ENCODE data around the gene PEX14. TPM values are rescaled to one million over a fixed set of nuclear protein-coding genes. Genes with fewer than 3 reads are reported as not detected.
A peak's percentile ranks its signal among the peaks of the same experiment; 100 is the strongest.

Gene PEX14
- total and polyA plus RNA-seq, 11 donors = 14.9 to 28.7 (median 20.4) TPM

- Histone ChIP-seq H3K27me3 (no peaks in the 10 kb centered on the region), H3K4me1 (peaks cover 0 to 18% (median 0%) of the 10 kb centered on the region in 12 donors), H3K9me3 (no peaks in the 10 kb centered on the region), H3K36me3 (peaks cover 2 to 33% (median 27%) of the 10 kb centered on the region in 9 donors), H3K4me3 (peak overlapping the region in 1 of 12 donors; percentile 22), H3K27ac (peak overlapping the region in 1 of 12 donors; percentile 20)
- intact Hi-C loops (cut with DNase I) = no loop called here
- TF ChIP-seq, protein P1, sequence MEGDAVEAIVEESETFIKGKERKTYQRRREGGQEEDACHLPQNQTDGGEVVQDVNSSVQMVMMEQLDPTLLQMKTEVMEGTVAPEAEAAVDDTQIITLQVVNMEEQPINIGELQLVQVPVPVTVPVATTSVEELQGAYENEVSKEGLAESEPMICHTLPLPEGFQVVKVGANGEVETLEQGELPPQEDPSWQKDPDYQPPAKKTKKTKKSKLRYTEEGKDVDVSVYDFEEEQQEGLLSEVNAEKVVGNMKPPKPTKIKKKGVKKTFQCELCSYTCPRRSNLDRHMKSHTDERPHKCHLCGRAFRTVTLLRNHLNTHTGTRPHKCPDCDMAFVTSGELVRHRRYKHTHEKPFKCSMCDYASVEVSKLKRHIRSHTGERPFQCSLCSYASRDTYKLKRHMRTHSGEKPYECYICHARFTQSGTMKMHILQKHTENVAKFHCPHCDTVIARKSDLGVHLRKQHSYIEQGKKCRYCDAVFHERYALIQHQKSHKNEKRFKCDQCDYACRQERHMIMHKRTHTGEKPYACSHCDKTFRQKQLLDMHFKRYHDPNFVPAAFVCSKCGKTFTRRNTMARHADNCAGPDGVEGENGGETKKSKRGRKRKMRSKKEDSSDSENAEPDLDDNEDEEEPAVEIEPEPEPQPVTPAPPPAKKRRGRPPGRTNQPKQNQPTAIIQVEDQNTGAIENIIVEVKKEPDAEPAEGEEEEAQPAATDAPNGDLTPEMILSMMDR (IDR thresholded peaks at IDR 0.05) = no peak
- 64 to 84% (median 70%) methylated on average over 9 of the region's 9 CpGs for WGBS, 4 donors
- peak in 1 of 5 donors; percentile 3 for DNase-seq
- no peak for ATAC-seq
Observed at GRCh38 chr1:10457875-10458274, 16.9 kb upstream of the PEX14 start.

DNA sequence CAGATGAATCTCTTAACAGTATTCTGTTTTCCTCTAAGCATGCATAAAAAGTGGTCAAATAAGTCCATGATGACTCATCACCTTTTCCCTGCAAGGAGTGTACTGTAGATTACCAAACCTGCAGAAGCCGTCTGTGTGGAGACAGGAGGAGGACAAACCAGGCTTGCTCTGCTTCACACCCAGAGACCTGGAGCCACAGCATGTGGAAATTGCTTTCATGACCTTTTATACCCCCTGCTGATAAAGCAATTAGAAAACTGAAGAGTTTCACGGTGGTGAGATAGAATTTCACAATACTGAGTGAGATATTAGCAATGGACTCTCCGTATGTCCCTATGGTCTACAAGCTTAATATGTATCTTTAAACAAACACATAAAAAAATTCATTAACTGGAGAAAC is 15.6 kb upstream of the PEX14 start:
- intact Hi-C loops (cut with DNase I) = no loop called here
- no peak for ATAC-seq

DNA sequence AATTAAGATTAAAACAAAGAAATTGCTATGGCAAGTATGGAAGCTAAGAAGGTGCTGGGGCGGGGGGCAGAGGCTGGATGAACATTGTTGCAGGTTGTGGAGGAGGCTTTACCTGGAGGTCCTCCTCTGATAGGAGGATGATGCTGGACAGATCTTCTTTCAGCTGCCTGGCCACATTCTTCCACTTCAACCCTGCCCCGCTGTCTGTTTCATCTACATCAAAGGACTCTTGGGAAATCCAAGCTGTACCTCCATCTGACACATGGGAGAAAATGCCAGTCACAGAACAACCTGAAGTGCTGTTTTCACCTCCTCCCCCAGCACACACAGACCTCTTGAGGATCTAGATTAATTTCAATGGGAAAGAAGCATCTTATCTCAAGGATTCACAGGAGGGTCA is 7.7 kb upstream of the PEX14 start:
- DNase-seq (peak in 1 of 5 donors; percentile 0), ATAC-seq (no peak)
- H3K27me3 ChIP-seq = no peaks in the 10 kb centered on the region
- no peaks in the 10 kb centered on the region for H3K9me3 ChIP-seq
- TF ChIP-seq, protein P1 (IDR thresholded peaks at IDR 0.05) = no peak
- no peak for TF ChIP-seq POLR2A (IDR thresholded peaks at IDR 0.05)
- intact Hi-C loops (cut with DNase I) = loop anchor here in 1 of 10 donors (5.0 kb wide), 1 partner anchor 35 kb away; the partner anchor contains the start of gene CENPS
- H3K27ac ChIP-seq = no peak overlapping the region
- no peak overlapping the region for H3K4me3 ChIP-seq
- peaks cover 0 to 13% (median 8%) of the 10 kb centered on the region in 12 donors for H3K4me1 ChIP-seq
- H3K36me3 ChIP-seq = peaks cover 0 to 74% (median 71%) of the 10 kb centered on the region in 9 donors
- 95 to 98% (median 97%) methylated on average over 2 of the region's 2 CpGs for WGBS, 4 donors

More for the DNA sequence above, 15.6 kb upstream of the PEX14 start:
- no peak for TF ChIP-seq POLR2A (IDR thresholded peaks at IDR 0.05)
- TF ChIP-seq, protein P1 (IDR thresholded peaks at IDR 0.05) = no peak
- no peaks in the 10 kb centered on the region for H3K9me3 ChIP-seq
- WGBS, 4 donors = 53 to 64% (median 59%) methylated on average over 3 of the region's 3 CpGs
- H3K36me3 ChIP-seq = peaks cover 2 to 46% (median 40%) of the 10 kb centered on the region in 9 donors
- no peak for DNase-seq
- H3K27me3 ChIP-seq = no peaks in the 10 kb centered on the region
- no peak overlapping the region for H3K4me3 ChIP-seq
- H3K4me1 ChIP-seq = peaks cover 0 to 18% (median 0%) of the 10 kb centered on the region in 12 donors
- no peak overlapping the region for H3K27ac ChIP-seq

GRCh38 chr1:10470043-10470442 is 4.7 kb upstream of the PEX14 start:
- ATAC-seq (no peak), DNase-seq (no peak)
- no peak overlapping the region for H3K4me3 ChIP-seq
- H3K27ac ChIP-seq = no peak overlapping the region
- H3K36me3 ChIP-seq = peaks cover 0 to 45% (median 41%) of the 10 kb centered on the region in 9 donors
- peaks cover 0 to 32% (median 9%) of the 10 kb centered on the region in 12 donors for H3K4me1 ChIP-seq
- H3K9me3 ChIP-seq = no peaks in the 10 kb centered on the region
- TF ChIP-seq, protein P1 (IDR thresholded peaks at IDR 0.05) = no peak
- 96 to 100% (median 98%) methylated on average over 4 of the region's 4 CpGs for WGBS, 4 donors
- intact Hi-C loops (cut with DNase I) = loop anchor here in 3 of 10 donors (5.0 kb wide), 1 partner anchor 38 kb away; the partner anchor contains the start of gene CENPS (in 3 of the 3)
- H3K27me3 ChIP-seq = no peaks in the 10 kb centered on the region

Measured in heart left ventricle (tissue), 16 donors.